Adrenal gland (tissue), 12 donors: ENCODE measurements around the gene DENND10. TPM values are rescaled to one million over a fixed set of nuclear protein-coding genes. Genes with fewer than 3 reads are reported as not detected.

Experiments used
- DNase-seq, 7 donors: peaks; one replicate each; pipeline ENCODE4 v3.0.0-alpha.2; 2019 to 2020
- H3K27ac ChIP-seq, 5 donors: fragments of 200-600 bp; sonication (generic) in 4 of 5; 1 replicate in 3 of 5; 2 replicates in 2 of 5; pipeline versions ENCODE4 v1.5.1 to v1.8.0; 2016 to 2020; ENCODE audit warnings: mild to moderate bottlenecking in 1 of 5
- H3K27me3 ChIP-seq: fragments of 200-600 bp; 2 replicates; pipeline ENCODE4 v1.8.0; 2021
- H3K36me3 ChIP-seq, 2 donors: fragments of 200-600 bp; replicated peaks in 1 of 2; 1 replicate in 1 of 2; 2 replicates in 1 of 2; pipeline versions ENCODE4 v1.5.1 to v1.8.0; 2018 to 2022
- H3K4me1 ChIP-seq, 2 donors: fragments of 200-600 bp; replicated peaks in 1 of 2; 1 replicate in 1 of 2; 2 replicates in 1 of 2; pipeline versions ENCODE4 v1.5.1 to v1.8.0; 2018 to 2021
- H3K4me3 ChIP-seq, 4 donors: fragments of 200-600 bp; sonication (generic) in 3 of 4; one replicate each; pipeline ENCODE4 v1.5.1; 2016 to 2018
- H3K9me3 ChIP-seq, 3 donors: fragments of 200-600 bp; sonication (generic) in 1 of 3; replicated peaks in 1 of 3; 1 replicate in 2 of 3; 2 replicates in 1 of 3; pipeline versions ENCODE4 v1.5.1 to v1.8.0; 2016 to 2021
- POLR2A ChIP-seq, 2 donors: fragments of 450-650 bp; IDR thresholded peaks; one replicate each; pipeline ENCODE4 v1.6.1; 2017; ENCODE audit warnings: antibody characterized with exemption in 2 of 2, mild to moderate bottlenecking in 2 of 2, moderate library complexity in 1 of 2
- WGBS, 4 donors: extraction: QIAGEN DNeasy Blood & Tissue Kit in 2 of 4; methylation state at CpG; one replicate each; pipeline versions ENCODE4 v1.1.5 to v1.1.7; 2013 to 2017; 5-methylcytosine and 5-hydroxymethylcytosine counted together
- intact Hi-C, 2 donors: fragments of 100-400 bp; cut with DNase I; formaldehyde crosslinking; loops; one replicate each; pipeline versions ENCODE4 v1.14.1 to v1.15.0; 2022 to 2023
- polyA plus RNA-seq, 3 donors: library from polyadenylated mRNA; stranded (reverse); fragments of 200-250 nt in 2 of 3; fragments of 350-450 nt in 1 of 3; fragmentation: Illumina TruSeq in 1 of 3; extraction: RNeasy Lipid Tissue Mini Kit (QIAGEN cat#74804) in 1 of 3; gene quantifications; one replicate each; pipeline ENCODE4 v1.2.3, GENCODE V29; 2013 to 2014
- total RNA-seq, 9 donors: library from RNA; depleted of rRNA in 4 of 9; stranded (reverse); fragments of >200 nt in 4 of 9; fragments of 120-200 nt in 1 of 9; fragmentation: NEBNext Ultra II Directional in 1 of 9; extraction: Animal tissue kit (Norgen Biotek cat#: 25700) in 1 of 9; gene quantifications; one replicate each; pipeline versions ENCODE4 v1.1.0 to v1.2.4, GENCODE V29; 2013 to 2023
- TF ChIP-seq, protein P1 (sequence below), 6 experiments: fragments of 450-650 bp in 4 of 6; fragments of 200-600 bp in 2 of 6; sonication (generic) in 1 of 6; IDR thresholded peaks; 1 replicate in 5 of 6; 2 replicates in 1 of 6; pipeline versions ENCODE4 v1.5.1 to v1.8.0; 2016 to 2021; ENCODE audit warnings: antibody characterized with exemption in 6 of 6, mild to moderate bottlenecking in 2 of 6, moderate library complexity in 1 of 6
- donor health status: healthy with polysubstance abuse.
- donor health status: Bipolar disorder and iron deficiency.
- donor health status: DM: yes; HTN: yes; CAD: no.
- donor health status: DM: no; HTN: no; CAD: no.
- donor health status: DM: no; HTN: no; CAD: no.
- donor health status: DM: yes; HTN: yes; CAD: no.

DENND10 gene
- total and polyA plus RNA-seq, 12 donors = 10.3 to 65.3 (median 41.9) TPM

DNA sequence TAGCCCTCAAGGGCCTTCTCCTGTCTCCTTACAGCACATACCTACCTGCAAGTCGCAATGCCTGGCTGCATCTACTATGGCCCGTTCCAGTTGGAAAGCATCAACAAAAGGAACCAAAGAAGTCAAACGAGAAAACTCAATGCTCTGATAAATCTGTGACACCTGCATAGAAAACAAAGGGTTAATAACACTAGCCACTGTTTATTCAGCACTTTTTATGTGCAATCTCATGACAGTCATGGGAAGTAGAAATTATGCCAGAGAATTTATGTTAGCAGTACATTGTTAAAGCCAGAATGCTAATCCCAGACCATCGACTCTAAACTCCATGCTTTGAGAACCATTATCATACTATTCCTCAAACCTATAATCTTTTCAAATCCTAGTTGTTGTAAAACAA, 44.4 kb upstream of the DENND10 start:
- no peak overlapping the region for H3K4me3 ChIP-seq
- DNase-seq = no peak
- no peaks in the 10 kb centered on the region for H3K9me3 ChIP-seq
- H3K27ac ChIP-seq = no peak overlapping the region
- H3K27me3 ChIP-seq = no peaks in the 10 kb centered on the region
- peaks cover 0 to 96% of the 10 kb centered on the region in 2 donors for H3K36me3 ChIP-seq
- intact Hi-C loops = no loop called here
- 79 to 88% (median 85%) methylated on average over 4 of the region's 4 CpGs for WGBS, 4 donors
- H3K4me1 ChIP-seq = no peaks in the 10 kb centered on the region
- TF ChIP-seq, protein P1, sequence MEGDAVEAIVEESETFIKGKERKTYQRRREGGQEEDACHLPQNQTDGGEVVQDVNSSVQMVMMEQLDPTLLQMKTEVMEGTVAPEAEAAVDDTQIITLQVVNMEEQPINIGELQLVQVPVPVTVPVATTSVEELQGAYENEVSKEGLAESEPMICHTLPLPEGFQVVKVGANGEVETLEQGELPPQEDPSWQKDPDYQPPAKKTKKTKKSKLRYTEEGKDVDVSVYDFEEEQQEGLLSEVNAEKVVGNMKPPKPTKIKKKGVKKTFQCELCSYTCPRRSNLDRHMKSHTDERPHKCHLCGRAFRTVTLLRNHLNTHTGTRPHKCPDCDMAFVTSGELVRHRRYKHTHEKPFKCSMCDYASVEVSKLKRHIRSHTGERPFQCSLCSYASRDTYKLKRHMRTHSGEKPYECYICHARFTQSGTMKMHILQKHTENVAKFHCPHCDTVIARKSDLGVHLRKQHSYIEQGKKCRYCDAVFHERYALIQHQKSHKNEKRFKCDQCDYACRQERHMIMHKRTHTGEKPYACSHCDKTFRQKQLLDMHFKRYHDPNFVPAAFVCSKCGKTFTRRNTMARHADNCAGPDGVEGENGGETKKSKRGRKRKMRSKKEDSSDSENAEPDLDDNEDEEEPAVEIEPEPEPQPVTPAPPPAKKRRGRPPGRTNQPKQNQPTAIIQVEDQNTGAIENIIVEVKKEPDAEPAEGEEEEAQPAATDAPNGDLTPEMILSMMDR (IDR thresholded peaks at IDR 0.05) = no peak
- TF ChIP-seq POLR2A (IDR thresholded peaks at IDR 0.05) = no peak

DNA sequence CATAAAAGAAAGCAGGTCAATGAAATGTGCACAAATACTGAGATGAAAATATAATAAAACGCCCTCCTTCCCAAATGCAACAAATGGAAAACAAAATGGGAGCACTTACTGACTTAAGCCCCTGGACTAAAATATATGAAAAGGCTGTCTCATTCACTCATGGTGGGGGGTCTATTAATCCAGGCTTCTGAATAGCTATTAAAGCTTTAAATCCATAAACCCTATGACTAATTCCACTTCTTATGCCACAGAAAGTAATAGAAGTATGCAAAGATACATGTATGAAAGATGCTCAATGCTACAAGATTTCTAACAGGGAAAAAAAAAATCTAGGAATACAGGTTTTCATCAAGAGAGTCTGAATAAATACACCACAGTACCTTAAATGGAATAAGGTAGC, 43.8 kb upstream of the DENND10 start:
- Histone ChIP-seq H3K4me1 (no peaks in the 10 kb centered on the region), H3K36me3 (peaks cover 0 to 96% of the 10 kb centered on the region in 2 donors), H3K4me3 (no peak overlapping the region), H3K27me3 (no peaks in the 10 kb centered on the region), H3K27ac (no peak overlapping the region), H3K9me3 (no peaks in the 10 kb centered on the region)
- TF ChIP-seq, protein P1 (IDR thresholded peaks at IDR 0.05) = no peak
- WGBS, 4 donors = 90 to 97% (median 94%) methylated on average over 1 of the region's 1 CpG
- intact Hi-C loops = no loop called here
- DNase-seq = no peak

DNA sequence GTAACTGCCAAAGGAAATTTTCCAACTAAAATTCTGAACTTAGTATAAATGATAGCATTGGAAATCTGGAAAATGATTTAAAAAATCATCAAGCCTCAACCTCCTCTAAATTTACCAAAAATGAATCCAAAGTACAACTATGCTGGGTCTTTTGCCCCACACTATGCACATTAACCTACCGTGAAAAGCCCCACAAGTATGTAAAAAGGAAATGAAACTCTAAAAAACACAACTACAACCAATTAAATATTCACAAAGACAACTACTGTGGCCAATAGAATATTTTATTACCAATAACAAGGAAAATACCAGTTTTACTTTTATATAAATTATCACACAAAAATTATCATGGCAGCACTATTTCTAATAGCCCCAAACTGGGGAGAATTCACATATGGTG, 42.6 kb upstream of the DENND10 start:
- intact Hi-C loops = no loop called here
- WGBS, 4 donors = 73 to 80% (median 77%) methylated on average over 1 of the region's 1 CpG

DNA sequence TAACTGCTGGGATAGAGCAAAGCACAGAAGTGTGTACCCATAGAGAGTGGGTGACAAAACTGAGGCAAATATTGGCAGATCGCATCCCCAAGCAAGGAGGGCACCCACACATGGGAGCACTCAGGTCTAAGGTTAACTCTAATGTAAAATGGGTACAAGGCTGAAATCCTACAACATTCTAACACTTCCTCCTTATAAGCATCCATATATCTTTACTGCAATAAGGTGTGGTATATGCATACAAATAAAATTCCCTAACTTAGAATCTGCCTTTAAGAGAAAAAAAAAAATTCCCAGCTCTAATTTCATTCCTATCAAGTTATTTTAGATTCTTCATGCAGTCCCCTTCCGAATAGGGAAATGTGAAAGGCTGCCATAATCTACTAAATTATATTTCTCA, 42.0 kb upstream of the DENND10 start:
- Histone ChIP-seq H3K36me3 (peaks cover 0 to 93% of the 10 kb centered on the region in 2 donors), H3K27me3 (no peaks in the 10 kb centered on the region), H3K4me1 (no peaks in the 10 kb centered on the region), H3K9me3 (no peaks in the 10 kb centered on the region), H3K4me3 (no peak overlapping the region), H3K27ac (no peak overlapping the region)
- WGBS, 4 donors = 86 to 93% (median 93%) methylated on average over 2 of the region's 2 CpGs
- DNase-seq = no peak
- no peak for TF ChIP-seq POLR2A (IDR thresholded peaks at IDR 0.05)
- TF ChIP-seq, protein P1 (IDR thresholded peaks at IDR 0.05) = no peak
- intact Hi-C loops = no loop called here

More for the DNA sequence above, 42.6 kb upstream of the DENND10 start:
- no peak overlapping the region for H3K4me3 ChIP-seq
- H3K36me3 ChIP-seq = peaks cover 0 to 93% of the 10 kb centered on the region in 2 donors
- no peaks in the 10 kb centered on the region for H3K4me1 ChIP-seq
- H3K9me3 ChIP-seq = no peaks in the 10 kb centered on the region
- H3K27me3 ChIP-seq = no peaks in the 10 kb centered on the region
- DNase-seq = no peak
- TF ChIP-seq, protein P1 (IDR thresholded peaks at IDR 0.05) = no peak
- TF ChIP-seq POLR2A (IDR thresholded peaks at IDR 0.05) = no peak
- H3K27ac ChIP-seq = no peak overlapping the region
